Ovary (tissue), 9 donors: ENCODE measurements around the gene SEC23A. TPM values are rescaled to one million over a fixed set of nuclear protein-coding genes. Genes with fewer than 3 reads are reported as not detected.
"Not testable (repeated sequence)": the region's sequence is repeated elsewhere in the genome, so short reads cannot be mapped to it uniquely, and the experiment has no call there.

ENCODE experiments used
- DNase-seq, 5 donors: peaks; one replicate each; pipeline ENCODE4 v3.0.0-alpha.2; 2019 to 2020
- H3K27ac ChIP-seq, 2 donors: fragments of 200-600 bp; one replicate each; pipeline versions ENCODE4 v1.5.1 to v1.8.0; 2019 to 2022
- H3K27me3 ChIP-seq: fragments of 200-600 bp; one replicate; pipeline ENCODE4 v1.8.0; 2022
- H3K36me3 ChIP-seq: fragments of 200-600 bp; sonication (generic); one replicate; pipeline ENCODE4 v1.5.1; 2019
- H3K4me1 ChIP-seq: one replicate; pipeline ENCODE4 v1.8.1; 2013; ENCODE audit warnings: mild to moderate bottlenecking, moderate library complexity; ENCODE audit not compliant: insufficient read depth
- H3K4me3 ChIP-seq: fragments of 200-600 bp; sonication (generic); one replicate; pipeline ENCODE4 v1.5.1; 2017
- H3K9me3 ChIP-seq, 2 donors: fragments of 200-600 bp in 1 of 2; sonication (generic) in 1 of 2; one replicate each; pipeline versions ENCODE4 v1.5.1 to v1.8.1; 2013 to 2019; ENCODE audit warnings: mild to moderate bottlenecking in 1 of 2, moderate library complexity in 1 of 2
- CTCF ChIP-seq, 3 donors: fragments of 450-650 bp in 2 of 3; fragments of 200-600 bp in 1 of 3; IDR thresholded peaks; one replicate each; pipeline versions ENCODE4 v1.5.1 to v1.8.0; 2016 to 2022; ENCODE audit warnings: antibody characterized with exemption in 3 of 3, mild to moderate bottlenecking in 1 of 3
- EP300 ChIP-seq: sonication (generic); formaldehyde crosslinking; IDR thresholded peaks from one replicate; pipeline ENCODE4 v1.6.1; 2017; ENCODE audit warnings: antibody characterized with exemption
- POLR2A ChIP-seq: fragments of 450-650 bp; IDR thresholded peaks from one replicate; pipeline ENCODE4 v1.6.1; 2017; ENCODE audit warnings: antibody characterized with exemption, mild to moderate bottlenecking, moderate library complexity
- WGBS, 3 donors: extraction: QIAGEN DNeasy Blood & Tissue Kit in 1 of 3; methylation state at CpG; one replicate each; pipeline versions ENCODE4 v1.1.5 to v1.1.7; 2013 to 2017; 5-methylcytosine and 5-hydroxymethylcytosine counted together
- intact Hi-C, 4 donors: fragments of 100-400 bp; cut with DNase I; formaldehyde crosslinking; loops; one replicate each; pipeline versions ENCODE4 v1.11.0 to v1.15.1; 2022 to 2023
- polyA plus RNA-seq, 2 donors: library from polyadenylated mRNA; stranded (reverse); fragments of 200-250 nt in 1 of 2; fragments of 350-450 nt in 1 of 2; fragmentation: Illumina TruSeq in 1 of 2; extraction: RNeasy Lipid Tissue Mini Kit (QIAGEN cat#74804) in 1 of 2; gene quantifications; one replicate each; pipeline ENCODE4 v1.2.3, GENCODE V29; 2013 to 2014
- total RNA-seq, 7 donors: library from RNA; depleted of rRNA in 2 of 7; stranded (reverse); fragments of >200 nt in 2 of 7; fragmentation: NEBNext Ultra II Directional in 3 of 7; extraction: Animal tissue kit (Norgen Biotek cat#: 25700) in 3 of 7; gene quantifications; one replicate each; pipeline versions ENCODE4 v1.1.0 to v1.2.4, GENCODE V29; 2016 to 2023
- donor health status: DM: no; HTN: no; CAD: no; lungs with moderate emphysema.
- donor health status: DM: no; HTN: no; CAD: no.
- donor health status: Bipolar disorder and iron deficiency.
- donor health status: DM: yes; HTN: yes; CAD: no.
- donor health status: DM: no; HTN: no; CAD: no.
- donor health status: DM: yes; HTN: yes; CAD: no.

Gene SEC23A
- total and polyA plus RNA-seq, 9 donors: 28.5 to 93.2 (median 81.9) TPM

DNA sequence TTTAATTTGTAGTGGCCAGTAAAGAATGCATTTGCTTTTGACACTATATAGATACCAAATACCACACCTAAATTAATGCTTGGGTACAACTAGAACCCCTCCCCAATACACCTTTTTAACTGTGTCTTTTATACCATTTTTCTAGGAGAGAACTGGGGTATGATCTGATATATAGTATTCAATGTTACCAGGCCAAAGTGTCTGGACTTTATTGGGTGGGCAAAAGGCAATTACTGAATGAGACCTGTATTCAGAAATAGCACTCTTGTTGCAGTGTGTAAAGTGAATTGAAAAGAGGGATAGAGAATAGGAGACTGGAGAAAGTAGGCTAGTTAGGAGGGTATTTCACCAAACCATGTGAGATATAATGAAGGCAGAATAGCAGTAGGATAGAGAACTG is 74.4 kb downstream of the SEC23A start:
- DNase-seq: no peak
- no peak for TF ChIP-seq CTCF (IDR thresholded peaks at IDR 0.05)
- no peak for TF ChIP-seq POLR2A
- no peak for TF ChIP-seq EP300
- H3K27me3 ChIP-seq: no peaks in the 10 kb centered on the region
- intact Hi-C loops: no loop called here
- H3K36me3 ChIP-seq: no peaks in the 10 kb centered on the region
- H3K27ac ChIP-seq: no peak overlapping the region
- H3K4me3 ChIP-seq: no peak overlapping the region
- no peaks in the 10 kb centered on the region for H3K9me3 ChIP-seq
- H3K4me1 ChIP-seq: no peaks in the 10 kb centered on the region

GRCh38 chr14:39025810-39026627 is 77.0 kb downstream of the SEC23A start:
- intact Hi-C loops: no loop called here

GRCh38 chr14:39025250-39025809 is 77.7 kb downstream of the SEC23A start:
- Histone ChIP-seq H3K27me3 (no peaks in the 10 kb centered on the region), H3K4me1 (no peaks in the 10 kb centered on the region), H3K4me3 (no peak overlapping the region), H3K9me3 (no peaks in the 10 kb centered on the region), H3K36me3 (no peaks in the 10 kb centered on the region), H3K27ac (no peak overlapping the region)
- TF ChIP-seq POLR2A (no peak), EP300 (no peak), CTCF (IDR thresholded peaks at IDR 0.05) (no peak)
- intact Hi-C loops: no loop called here
- WGBS, 3 donors: 82 to 83% (median 83%) methylated on average over 3 of the region's 3 CpGs
- DNase-seq: no peak

More at GRCh38 chr14:39025810-39026627, 77.0 kb downstream of the SEC23A start:
- WGBS, 3 donors: 65 to 70% (median 66%) methylated on average over 3 of the region's 3 CpGs
- TF ChIP-seq POLR2A (no peak), CTCF (IDR thresholded peaks at IDR 0.05) (no peak), EP300 (no peak)
- Histone ChIP-seq H3K27me3 (no peaks in the 10 kb centered on the region), H3K4me1 (no peaks in the 10 kb centered on the region), H3K4me3 (no peak overlapping the region), H3K27ac (no peak overlapping the region), H3K36me3 (no peaks in the 10 kb centered on the region), H3K9me3 (no peaks in the 10 kb centered on the region)
- no peak for DNase-seq

- DNase-seq: no peak
- H3K36me3 ChIP-seq: no peaks in the 10 kb centered on the region
- intact Hi-C loops: no loop called here
- H3K27me3 ChIP-seq: no peaks in the 10 kb centered on the region
- no peaks in the 10 kb centered on the region for H3K4me1 ChIP-seq
- H3K27ac ChIP-seq: no peak overlapping the region
- no peak for TF ChIP-seq POLR2A
- no peak for TF ChIP-seq EP300
- no peak for TF ChIP-seq CTCF (IDR thresholded peaks at IDR 0.05)
- WGBS, 3 donors: 90 to 95% (median 94%) methylated on average over 12 of the region's 12 CpGs
- H3K9me3 ChIP-seq: no peaks in the 10 kb centered on the region
- H3K4me3 ChIP-seq: no peak overlapping the region
Observed at GRCh38 chr14:39023939-39024871, 78.8 kb downstream of the SEC23A start.

- H3K4me3 ChIP-seq, DNase-seq, H3K36me3 ChIP-seq, H3K4me1 ChIP-seq, H3K27ac ChIP-seq, H3K27me3 ChIP-seq, intact Hi-C loops, H3K9me3 ChIP-seq: not testable (repeated sequence)
- 73 to 81% (median 78%) methylated on average over 32 to 33 of the region's 33 CpGs for WGBS, 3 donors
Observed at GRCh38 chr14:39017096-39018016, 85.7 kb downstream of the SEC23A start.
